Coronary artery (tissue), 2 donors: ENCODE measurements around the gene DIP2C.
"Not testable (repeated sequence)": the region's sequence is repeated elsewhere in the genome, so short reads cannot be mapped to it uniquely, and the experiment has no call there.

Experiments used
- DNase-seq: peaks from one replicate; pipeline ENCODE4 v3.0.0-alpha.2; 2017; ENCODE audit warnings: low spot score
- H3K27ac ChIP-seq, 2 donors: fragments of 200-600 bp; sonication (generic); one replicate each; pipeline ENCODE4 v1.5.1; 2016 to 2019
- H3K4me3 ChIP-seq: fragments of 200-600 bp; sonication (generic); 2 replicates; pipeline ENCODE4 v1.5.1; 2016; ENCODE audit warnings: mild to moderate bottlenecking, moderate library complexity
- TF ChIP-seq, protein P1 (sequence below): fragments of 200-600 bp; sonication (generic); IDR thresholded peaks from one replicate; pipeline ENCODE4 v1.5.1; 2019; ENCODE audit warnings: antibody characterized with exemption

The DIP2C gene

GRCh38 chr10:307659-308058 lies 381.8 kb downstream of the DIP2C start:
- no peak overlapping the region for H3K4me3 ChIP-seq
- DNase-seq = no peak
- peak overlapping the region in 1 of 2 donors; percentile 12 for H3K27ac ChIP-seq
- TF ChIP-seq, protein P1, sequence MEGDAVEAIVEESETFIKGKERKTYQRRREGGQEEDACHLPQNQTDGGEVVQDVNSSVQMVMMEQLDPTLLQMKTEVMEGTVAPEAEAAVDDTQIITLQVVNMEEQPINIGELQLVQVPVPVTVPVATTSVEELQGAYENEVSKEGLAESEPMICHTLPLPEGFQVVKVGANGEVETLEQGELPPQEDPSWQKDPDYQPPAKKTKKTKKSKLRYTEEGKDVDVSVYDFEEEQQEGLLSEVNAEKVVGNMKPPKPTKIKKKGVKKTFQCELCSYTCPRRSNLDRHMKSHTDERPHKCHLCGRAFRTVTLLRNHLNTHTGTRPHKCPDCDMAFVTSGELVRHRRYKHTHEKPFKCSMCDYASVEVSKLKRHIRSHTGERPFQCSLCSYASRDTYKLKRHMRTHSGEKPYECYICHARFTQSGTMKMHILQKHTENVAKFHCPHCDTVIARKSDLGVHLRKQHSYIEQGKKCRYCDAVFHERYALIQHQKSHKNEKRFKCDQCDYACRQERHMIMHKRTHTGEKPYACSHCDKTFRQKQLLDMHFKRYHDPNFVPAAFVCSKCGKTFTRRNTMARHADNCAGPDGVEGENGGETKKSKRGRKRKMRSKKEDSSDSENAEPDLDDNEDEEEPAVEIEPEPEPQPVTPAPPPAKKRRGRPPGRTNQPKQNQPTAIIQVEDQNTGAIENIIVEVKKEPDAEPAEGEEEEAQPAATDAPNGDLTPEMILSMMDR = no peak

- no peak overlapping the region for H3K27ac ChIP-seq
- TF ChIP-seq, protein P1 = no peak
- H3K4me3 ChIP-seq = no peak overlapping the region
- no peak for DNase-seq
Measured at GRCh38 chr10:306675-307185, 382.7 kb downstream of the DIP2C start.

- DNase-seq = no peak
- H3K4me3 ChIP-seq = no peak overlapping the region
- TF ChIP-seq, protein P1 = no peak
- no peak overlapping the region for H3K27ac ChIP-seq
Measured at GRCh38 chr10:306007-306674, 383.3 kb downstream of the DIP2C start.

DNA sequence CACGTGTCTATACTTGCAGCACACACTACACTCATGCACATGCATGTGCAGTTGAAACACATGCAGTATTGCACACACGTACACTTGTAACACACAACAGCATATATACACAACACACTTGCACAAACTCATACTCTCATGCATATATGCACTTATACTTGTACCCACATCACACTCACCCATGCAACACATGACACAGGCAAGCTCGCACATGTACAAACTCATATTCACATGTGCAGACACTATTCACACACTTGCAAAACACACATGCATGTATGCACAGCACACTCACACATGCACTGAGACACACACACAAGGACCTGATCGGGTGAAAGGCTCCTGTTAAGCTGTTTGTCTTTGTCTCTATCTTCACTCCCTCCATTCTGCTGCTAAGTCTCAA lies 384.4 kb downstream of the DIP2C start:
- TF ChIP-seq, protein P1 = no peak
- DNase-seq = no peak
- Histone ChIP-seq H3K27ac (no peak overlapping the region), H3K4me3 (no peak overlapping the region)

DNA sequence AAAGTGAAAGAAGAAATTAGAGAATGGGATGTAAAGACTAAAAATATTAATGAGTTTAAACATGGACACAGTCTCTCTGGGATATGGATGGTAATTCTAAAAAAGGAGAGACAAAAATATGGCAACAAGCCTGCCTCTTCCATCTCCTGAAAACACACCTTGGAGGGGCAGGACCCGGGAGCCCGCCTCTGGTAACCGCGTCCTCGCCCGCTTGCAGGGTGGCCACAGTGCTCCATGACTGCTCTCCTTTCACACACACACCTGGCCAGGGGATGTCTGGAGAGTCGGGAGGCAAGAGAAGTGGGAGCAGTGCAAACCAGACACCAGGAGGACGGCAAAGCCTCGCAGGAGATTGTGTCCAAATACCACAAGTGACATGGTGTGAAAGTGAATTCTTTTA lies 387.9 kb downstream of the DIP2C start:
- H3K27ac ChIP-seq = no peak overlapping the region
- no peak overlapping the region for H3K4me3 ChIP-seq
- TF ChIP-seq, protein P1 = no peak
- DNase-seq = no peak

DNA sequence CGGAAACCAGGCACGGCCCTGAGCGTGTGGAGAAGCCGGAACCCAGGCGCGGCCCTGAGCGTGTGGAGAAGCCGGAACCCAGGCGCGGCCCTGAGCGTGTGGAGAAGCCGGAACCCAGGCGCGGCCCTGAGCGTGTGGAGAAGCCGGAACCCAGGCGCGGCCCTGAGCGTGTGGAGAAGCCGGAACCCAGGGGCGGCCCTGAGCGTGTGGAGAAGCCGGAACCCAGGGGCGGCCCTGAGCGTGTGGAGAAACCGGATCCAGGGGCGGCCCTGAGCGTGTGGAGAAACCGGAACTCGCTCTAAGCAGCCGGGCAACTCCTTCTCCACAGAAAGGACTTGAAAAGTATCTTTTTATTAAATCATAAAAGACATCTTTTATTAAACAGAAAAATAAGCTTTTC lies 388.9 kb downstream of the DIP2C start:
- H3K4me3 ChIP-seq = not testable (repeated sequence)

DNA sequence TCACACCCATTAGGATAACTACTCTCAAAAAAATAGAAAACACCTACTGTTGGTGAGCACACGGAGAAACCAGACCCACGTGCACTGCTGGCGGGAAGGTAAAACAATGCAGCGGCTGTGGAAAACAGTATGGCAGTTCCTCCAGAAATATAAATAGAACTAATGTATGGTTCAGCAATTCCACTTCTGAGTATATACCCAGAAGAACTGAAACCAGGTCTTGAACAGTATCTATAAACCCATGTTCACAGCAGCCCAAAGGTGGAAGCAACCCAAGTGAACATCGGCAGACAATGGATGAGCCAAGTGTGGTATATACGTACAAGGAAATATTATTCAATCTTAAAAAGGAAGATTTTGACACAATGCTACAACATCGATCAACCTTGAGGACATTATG lies 389.5 kb downstream of the DIP2C start:
- no peak overlapping the region for H3K4me3 ChIP-seq
- TF ChIP-seq, protein P1 = no peak
- H3K27ac ChIP-seq = no peak overlapping the region
- DNase-seq = no peak

More for the DNA sequence above, 388.9 kb downstream of the DIP2C start:
- not testable (repeated sequence) for H3K27ac ChIP-seq, DNase-seq
